NCI-H774 (cell line): ENCODE data around the gene MRTFA.
"Not testable (repeated sequence)": the region's sequence is repeated elsewhere in the genome, so short reads cannot be mapped to it uniquely, and the experiment has no call there.

ENCODE experiments used
- DNase-seq: peaks from one replicate; lab custom pipeline; 2025; lab: John Stamatoyannopoulos, UW

The MRTFA gene

DNA sequence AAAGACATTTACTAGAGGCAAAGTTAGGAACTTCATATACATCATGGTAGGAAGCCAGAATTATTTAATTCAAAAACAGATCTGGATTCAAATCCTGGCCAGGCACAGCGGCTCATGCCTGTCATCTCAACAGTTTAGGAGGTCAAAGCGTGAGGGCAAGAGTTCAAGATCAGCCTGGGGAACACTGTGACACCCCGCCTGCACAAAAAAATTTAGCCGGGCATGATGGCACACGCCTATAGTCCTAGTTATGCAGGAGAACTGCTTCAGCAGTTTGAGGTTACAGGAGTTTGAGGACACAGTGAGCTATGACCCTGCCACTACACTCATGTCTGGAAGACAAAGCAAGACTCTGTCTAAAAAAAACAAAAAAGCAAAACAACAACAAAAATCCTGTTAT is 8.9 kb downstream of the MRTFA start:
- no peak for DNase-seq

DNA sequence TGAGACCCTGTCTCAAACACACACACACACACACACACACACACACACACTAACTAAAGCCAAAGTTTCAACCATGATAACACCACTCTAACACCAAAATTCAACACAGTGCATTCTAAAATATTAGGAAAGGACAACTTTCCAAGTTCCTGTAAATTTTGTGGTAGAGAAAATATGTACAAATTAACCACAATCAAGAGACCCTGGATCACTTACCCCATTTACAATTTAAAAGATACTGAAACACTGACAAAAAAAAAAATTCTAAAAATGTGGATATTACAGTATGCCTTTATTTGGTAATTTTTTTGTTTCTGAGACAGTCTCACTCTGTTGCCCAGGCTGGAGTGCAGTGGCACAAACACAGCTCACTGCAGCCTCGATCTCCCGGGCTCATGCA is 9.7 kb downstream of the MRTFA start:
- DNase-seq, result no peak

DNA sequence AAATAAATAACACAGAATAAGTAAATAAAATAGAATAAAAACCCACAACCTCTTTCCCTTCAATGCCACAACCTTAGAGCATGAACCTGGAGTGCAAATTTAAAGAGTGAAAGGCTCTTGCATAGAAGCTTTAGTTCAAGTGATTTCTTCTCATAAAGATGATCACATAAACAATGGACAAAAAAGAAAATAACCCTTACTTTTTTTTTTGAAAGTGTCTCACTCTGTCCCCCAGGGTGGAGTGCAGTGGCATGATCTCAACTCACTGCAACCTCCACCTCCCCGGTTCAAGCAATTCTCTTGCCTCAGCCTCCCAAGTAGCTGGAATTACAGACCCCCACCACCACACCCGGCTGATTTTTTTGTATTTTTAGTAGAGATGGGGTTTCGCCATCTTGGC is 10.7 kb downstream of the MRTFA start:
- not testable (repeated sequence) for DNase-seq

DNA sequence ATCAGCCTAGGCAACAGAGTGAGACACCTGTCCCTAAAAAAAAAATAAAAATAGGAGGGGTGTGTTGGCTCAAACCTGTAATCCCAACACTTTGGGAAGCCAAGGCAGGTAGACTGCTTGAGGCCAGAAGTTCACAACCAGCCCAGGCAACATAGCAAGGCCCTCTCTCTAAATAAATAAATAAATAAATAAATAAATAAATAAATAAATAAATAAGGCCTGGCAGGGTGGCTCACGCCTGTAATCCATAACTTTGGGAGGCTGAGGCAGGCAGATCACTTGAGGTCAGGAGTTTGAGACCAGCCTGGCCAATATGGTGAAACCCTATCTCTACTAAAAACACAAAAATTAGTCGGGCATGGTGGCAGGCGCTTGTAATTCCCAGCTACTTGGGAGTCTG is 11.2 kb downstream of the MRTFA start:
- not testable (repeated sequence) for DNase-seq

DNA sequence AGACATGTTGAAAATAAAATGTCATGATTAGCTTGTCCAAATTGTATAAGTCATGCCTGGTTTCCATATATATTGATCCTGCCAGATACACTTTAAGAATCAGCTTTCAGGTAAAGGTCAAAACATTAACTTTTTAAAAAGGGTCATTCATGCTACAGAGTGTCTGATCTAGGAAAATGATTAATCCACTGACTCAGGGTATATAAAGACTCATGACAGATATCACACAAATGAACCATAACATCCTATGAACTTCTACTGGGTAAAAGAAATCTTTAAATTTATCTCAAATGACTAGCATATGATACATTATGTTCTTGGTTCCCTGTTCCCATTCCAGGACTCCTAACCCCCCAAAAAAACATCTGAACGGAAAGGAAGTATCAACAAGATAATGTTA is 11.7 kb downstream of the MRTFA start:
- DNase-seq, result no peak

DNA sequence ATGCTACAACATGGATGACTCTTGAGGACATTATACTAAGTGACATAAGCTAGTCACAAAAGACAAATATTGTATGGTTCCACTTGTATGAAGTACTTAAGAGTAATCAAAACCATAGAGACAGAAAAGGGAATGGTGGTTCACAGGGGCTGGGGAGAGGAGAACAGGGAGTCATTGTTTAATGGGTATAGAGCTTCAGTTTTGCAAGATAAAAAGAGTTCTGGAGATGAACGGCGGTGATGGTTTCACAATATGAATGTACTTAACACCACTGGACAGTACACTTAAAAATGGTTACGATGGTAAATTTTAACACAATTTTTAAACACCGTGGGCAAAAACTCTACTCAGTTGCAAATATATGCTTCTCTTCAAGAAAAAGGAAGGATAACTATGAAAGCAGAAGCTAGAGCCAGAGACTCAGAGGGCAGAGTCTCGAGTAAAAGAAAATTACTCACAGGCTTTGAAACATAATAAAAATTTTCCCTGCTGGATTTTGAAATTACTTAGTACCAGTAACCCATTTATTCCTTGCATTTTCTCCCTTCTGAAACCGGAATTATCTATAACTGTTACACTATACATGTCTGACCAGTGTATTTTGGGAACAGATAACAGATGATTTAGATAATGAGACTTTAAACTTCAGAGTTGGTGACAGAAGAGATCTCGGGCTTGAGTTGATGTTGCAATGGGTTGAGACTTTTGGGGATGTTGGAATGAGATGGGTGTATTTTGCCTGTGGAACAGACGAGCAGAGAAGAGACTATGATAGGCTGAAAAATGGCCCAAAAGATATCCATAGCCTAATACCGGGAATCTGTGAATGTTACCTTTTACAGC is 15.0 kb downstream of the MRTFA start:
- no peak for DNase-seq

DNA sequence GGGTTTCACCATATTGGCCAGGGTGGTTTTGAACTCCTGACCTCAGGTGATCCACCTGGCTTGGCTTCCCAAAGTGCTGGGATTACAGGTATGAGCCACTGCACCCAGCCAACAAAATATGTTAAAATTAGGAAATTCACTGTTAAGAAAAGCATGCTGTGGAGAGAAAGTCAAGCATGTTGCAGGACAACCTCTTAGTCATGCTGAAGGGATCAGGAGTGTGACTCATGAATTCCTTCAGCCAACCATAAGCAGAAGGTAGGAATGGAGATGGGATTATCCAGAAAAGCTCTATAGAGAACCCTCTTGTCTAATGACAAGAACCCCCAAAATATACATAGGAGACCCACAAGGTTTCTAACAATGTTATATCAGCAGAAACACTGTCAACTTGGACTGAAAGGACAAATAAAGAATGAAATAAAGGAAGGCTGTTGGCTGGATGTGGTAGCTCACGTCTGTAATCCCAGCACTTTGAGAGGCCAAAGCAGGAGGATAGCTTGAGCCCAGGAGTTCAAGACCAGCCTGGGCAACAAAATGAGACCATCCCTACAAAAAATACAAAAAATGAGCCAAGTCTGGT is 16.0 kb downstream of the MRTFA start:
- DNase-seq, result no peak

DNA sequence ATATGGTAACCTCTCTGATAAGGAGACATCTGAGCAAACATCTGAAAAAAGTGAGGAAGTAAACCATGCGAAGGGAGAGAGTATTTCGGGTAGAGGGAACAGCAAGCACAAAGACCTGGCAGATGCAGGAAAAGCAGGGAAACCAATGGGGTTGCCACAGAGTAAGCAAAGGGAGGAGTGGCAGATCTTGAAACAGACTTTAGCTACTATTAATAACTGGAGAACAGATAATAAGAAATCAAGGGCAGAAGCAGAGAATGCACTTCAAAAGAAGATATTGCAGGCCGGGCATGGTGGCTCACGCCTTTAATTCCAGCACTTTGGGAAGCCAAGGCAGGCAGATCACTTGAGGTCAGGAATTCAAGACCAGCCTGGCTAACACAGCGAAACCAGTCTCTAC is 18.1 kb downstream of the MRTFA start:
- DNase-seq, result no peak

DNA sequence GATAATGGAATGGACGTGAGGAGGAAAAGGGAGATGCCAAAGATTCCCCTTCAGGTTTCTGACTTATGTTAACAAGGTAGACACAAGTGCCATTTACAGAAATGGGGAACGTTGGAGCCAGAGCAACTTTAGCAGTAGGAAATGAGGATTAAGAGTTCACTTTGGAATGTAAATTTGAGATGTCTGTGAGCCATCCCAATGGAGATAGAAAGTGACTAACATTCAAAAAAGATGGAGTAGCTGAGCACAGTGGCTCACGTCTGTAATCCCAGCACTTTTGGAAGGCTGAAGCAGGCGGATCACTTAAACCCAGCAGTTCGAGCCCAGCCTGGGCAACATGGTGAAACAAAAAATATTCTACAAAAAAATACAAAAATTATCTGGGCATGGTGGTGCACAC is 19.9 kb downstream of the MRTFA start:
- no peak for DNase-seq

DNA sequence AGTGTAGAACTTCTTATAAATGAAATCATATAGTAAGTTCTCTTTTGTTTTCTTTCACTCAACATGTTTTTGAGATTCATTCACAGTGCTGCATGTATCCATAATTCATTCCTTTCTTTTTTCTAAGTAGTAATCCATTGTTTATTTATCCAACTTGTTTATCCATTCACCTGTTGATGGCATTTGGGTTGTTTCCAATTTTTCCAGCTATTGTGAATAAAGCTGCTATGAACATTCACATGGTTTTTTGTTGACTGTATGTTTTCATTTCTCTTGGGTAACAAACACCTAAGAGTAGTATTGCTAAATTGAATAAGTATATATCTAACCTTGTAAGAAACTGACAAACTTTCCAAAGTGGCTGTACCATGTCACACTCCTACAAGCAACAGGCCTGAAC is 23.5 kb downstream of the MRTFA start:
- no peak for DNase-seq

DNA sequence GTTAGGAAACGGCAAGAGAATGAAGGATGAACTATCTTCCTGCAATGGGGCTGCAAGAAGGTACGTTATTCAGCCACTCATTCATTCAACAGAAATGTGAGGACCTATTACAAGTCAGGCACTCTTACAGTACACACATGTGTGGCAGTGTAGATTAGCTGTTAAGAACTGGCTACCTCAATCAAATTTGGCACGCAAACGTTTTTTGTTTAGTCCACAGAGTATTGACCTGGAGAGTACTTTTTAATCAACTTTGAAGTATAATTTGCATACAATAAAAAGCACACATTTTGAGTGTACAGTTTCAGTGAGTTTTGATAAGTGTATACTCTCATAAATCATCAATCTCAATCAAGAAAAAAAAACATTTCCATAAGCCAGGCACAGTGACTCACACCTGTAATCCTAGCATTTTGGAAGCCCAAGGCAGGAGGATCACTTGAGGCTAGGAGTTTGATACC is 24.2 kb downstream of the MRTFA start:
- DNase-seq, result no peak

DNA sequence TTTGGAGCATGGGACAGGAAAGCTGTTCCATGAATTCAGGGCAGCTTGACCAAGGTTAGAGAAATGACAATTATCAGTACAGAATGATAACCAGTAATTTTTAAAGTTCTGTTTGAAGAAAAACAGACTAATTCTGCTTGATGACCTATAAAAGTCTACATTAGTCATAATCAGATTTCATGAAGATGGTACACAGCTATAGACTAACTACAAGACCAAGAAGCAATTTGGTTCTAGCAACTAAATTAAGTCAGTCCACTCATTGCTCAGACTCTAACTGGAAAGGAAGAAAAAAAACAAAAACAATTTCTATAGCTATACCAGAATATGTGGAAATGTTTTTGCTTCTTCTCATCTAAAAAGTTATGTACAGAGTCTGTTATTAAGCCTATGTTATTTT is 24.9 kb downstream of the MRTFA start:
- no peak for DNase-seq

DNA sequence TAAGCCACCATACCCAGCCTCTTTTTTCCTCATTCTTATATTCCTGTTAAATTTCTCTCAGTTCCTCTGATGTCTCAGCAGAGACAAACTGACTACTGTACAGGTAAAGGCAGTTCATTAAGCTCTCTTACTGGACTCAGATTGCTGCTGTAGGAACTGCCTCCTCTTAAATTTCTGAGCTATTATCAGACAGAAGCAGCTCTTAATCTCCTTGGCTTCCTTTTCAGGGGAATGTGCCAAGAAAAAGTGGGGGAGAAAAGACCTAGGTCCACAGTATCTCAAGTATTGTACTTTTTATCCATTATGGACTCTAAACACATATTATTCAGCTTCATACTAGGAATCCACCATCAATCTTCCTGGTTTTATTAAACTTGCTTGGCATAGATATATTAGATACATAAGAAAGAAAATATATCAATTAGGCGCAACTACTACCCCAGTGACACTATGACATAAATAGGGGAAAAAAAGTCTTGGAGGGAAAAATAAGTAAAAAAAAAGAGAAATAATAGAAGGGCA is 26.1 kb downstream of the MRTFA start:
- DNase-seq, result no peak

DNA sequence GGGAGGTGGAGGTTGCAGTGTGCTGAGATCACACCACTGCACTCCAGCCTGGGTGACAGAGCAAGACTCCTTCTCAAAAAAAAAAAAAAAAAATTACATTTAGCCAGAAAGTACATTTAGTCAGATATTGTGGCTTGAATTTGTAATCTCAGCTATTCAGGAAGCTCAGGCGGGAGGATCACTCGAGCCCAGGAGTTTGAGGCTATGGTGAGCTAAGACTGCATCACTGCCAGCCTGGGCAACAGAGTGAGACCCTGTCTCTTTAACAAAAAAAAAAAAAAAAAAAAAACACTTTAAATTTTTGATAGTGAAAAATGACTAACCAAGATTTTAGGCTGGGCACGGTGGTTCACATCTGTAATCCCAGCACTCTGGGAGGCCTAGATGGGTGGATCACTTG is 27.3 kb downstream of the MRTFA start:
- DNase-seq, result no peak

DNA sequence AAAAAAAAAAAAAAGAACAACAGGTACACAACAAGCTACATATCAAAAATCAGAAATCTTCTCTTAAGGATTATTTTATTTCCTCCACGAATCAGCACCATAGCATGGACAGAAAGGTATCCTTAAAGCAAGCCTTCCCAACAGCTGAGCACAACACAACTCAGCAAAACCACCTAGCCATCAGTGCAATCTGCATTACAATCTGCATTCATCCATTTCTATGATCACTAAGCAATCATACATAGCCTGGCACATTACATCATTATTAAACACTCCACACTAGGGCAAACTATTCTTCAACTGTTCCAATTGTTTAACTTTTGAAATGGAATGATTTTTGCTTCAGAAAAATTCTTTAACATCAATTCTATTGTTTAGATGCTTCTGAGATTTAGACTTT is 29.0 kb downstream of the MRTFA start:
- no peak for DNase-seq

DNA sequence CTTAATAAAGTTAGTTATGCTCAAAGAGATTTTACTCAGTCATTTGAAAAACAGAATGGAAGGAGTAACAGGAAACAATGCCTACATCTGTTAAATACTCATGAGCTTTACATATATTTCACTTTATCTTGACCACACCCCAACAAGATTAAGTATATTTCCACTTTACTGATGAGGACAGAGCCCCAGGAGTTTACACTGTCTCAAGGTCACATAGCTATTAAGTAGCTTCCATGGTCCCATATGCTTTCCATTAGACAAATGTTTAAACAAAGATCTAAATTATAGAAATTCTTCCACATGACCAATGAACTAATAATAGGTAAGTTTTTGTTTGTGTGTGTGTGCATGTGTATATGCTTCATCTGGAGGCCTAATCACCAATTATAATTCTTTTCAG is 30.2 kb downstream of the MRTFA start:
- DNase-seq, result no peak

DNA sequence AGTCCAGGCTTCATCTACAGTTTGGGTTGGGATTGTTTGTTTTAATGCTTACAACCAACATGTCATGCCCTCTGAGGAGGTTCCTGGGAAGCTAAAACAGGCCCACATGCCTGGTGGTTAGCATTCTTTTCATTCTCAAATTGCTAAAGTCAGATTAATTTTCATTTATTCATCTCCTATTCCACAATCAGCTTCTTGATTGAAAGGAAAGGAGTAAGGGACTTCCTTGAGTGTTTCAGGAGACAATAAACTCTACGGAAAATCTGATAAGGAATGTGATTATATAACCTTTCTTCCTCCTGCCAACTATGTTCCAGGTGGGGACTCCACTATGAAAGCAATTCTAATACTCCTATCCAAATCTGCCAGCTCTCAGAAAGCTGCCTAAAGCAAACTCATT is 30.8 kb downstream of the MRTFA start:
- no peak for DNase-seq

DNA sequence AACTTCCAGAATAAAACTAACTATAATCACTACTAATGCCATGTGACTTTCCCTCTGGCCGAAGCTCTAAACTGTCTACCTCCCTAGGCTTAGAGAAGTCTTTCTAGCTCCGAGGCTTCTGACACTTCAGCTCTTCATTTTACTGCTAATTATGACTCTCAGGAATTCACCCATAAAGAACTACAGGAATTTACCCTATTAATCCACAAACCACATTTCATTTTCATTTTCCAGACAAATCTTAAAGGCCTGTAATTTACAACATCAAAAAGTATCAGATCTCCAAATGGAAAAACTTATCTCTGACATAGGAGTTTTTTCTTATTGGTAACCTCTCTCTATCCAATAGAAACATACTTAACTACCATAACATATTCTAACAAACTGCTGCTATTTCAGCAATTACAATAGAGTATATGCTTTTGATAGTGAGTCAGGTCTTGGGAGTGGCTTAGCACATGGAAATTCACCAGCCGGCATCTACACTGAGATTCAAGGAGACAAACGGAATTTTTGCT is 33.4 kb downstream of the MRTFA start:
- DNase-seq, result no peak

DNA sequence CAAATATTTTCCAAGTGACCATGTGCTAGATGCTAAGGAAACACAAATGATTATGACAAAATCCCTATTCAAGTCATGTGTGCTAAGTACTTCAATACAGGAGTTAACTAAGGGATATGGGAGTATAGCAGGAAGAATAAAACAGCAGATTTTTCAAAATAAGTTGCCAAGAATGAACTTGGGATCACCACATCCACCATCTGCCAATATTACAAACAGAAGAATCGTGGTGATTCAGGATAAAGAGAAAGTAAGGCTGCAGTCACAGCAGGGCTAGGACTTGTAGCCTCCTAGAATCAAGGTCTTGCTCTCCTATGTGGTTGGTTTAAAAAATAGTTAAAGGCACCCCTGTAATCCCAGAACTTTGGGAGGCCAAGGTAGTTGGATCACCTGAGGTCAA is 34.3 kb downstream of the MRTFA start:
- no peak for DNase-seq

DNA sequence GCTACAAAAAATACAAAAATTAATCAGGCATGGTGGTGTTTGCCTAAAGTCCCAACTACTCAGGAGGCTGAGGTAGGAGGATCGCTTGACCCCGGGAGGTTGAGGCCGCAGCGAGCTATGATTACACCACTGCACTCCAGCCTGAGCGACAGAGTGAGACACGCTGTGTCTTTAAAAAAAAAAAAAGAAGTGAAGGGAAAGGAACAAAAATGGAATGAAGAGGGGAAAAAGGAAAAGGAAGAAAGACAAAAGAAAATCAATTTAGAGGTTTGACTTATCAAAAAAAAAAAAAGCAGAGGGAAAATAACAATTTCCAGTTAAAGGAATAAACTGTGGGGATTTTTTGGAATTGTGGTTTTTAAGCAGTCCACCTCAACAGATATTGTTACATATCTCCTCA is 36.8 kb downstream of the MRTFA start:
- DNase-seq, result no peak

DNA sequence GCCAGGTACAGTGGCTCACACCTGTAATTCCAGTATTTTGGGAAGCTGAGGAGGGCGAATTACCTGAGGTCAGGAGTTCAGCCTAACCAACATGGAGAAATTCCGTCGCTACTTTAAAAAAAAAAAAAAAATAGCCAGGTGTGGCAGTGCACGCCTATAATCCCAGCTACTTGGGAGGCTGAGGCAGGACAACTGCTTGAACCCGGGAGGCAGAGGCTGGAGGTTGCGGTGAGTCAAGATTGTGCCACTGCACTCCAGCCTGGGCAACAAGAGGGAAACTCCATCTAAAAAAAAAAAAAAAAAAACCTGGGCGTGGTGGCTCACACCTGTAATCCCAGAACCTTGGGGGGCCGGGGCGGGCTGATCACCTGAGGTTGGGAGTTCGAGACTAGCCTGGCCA is 37.8 kb downstream of the MRTFA start:
- not testable (repeated sequence) for DNase-seq

DNA sequence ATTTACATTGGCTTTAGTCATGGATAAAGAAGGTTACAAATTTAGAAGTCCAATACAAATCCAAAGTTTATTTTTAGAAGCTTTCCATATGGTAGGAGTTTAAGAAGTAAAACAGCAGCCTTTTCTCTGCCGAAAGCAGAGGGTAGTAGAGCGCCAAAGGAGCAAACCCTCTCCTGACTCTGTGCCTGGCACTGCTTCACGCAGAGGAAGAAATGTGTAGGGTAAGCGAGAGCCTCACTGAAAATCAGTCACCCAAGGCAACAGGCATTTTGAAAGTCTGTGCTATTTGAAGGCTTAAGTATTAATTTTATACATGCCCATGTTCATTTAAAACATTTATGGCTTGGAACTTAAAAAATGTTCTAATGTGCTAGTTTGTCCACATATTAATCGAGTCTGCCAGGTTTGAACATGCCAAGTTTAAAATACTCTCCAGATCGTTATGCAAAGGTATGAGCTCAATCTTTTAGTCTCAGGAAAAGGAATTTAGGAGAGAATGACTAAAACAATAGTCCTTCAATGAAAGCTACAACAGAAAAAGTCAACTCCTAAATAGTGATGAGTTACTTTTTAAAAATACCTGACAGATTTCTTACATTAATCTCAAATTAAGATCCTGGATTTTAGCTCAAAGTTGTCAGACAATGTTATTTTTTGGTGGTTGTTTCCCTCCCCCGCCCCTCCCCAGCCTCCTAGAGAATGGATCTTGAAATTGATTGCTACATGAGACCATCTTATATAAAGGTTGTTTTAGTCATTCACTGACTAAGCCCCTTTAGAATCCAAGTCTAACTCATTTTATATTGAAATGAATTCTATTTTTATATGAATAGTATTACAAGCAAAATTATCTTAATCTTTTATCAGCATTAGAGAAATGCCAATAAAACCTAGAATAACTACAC is 38.7 kb downstream of the MRTFA start:
- DNase-seq, result no peak
